DOHH2 (cell line): ENCODE results near the gene SON.

Experiments
- CTCF ChIP-seq: fragments of 200-600 bp; sonication (generic); IDR thresholded peaks from one replicate; pipeline ENCODE4 v1.5.1; 2014; ENCODE audit warnings: antibody characterized with exemption, mild to moderate bottlenecking, low read depth, low read length; ENCODE audit not compliant: poor library complexity, severe bottlenecking
- EZH2phosphoT487 ChIP-seq: fragments of 200-600 bp; sonication (generic); IDR thresholded peaks from 2 replicates; pipeline ENCODE4 v1.6.1; 2017; ENCODE audit warnings: borderline replicate concordance, mild to moderate bottlenecking, antibody characterized with exemption, low read length, moderate library complexity, mixed read lengths

- TF ChIP-seq CTCF, result no peak
- TF ChIP-seq EZH2phosphoT487, result no peak
Observed at GRCh38 chr21:33588485-33589335, 45.9 kb downstream of the SON start, which contains the start of gene DONSON.
